ENCODE data around the gene MAVS. TPM values are rescaled to one million over a fixed set of nuclear protein-coding genes. Genes with fewer than 3 reads are reported as not detected.
"Not testable (repeated sequence)": the region's sequence is repeated elsewhere in the genome, so short reads cannot be mapped to it uniquely, and the experiment has no call there.

Gene MAVS
- total and polyA plus RNA-seq, 12 donors: 17.5 to 48.7 (median 44.2) TPM

DNA sequence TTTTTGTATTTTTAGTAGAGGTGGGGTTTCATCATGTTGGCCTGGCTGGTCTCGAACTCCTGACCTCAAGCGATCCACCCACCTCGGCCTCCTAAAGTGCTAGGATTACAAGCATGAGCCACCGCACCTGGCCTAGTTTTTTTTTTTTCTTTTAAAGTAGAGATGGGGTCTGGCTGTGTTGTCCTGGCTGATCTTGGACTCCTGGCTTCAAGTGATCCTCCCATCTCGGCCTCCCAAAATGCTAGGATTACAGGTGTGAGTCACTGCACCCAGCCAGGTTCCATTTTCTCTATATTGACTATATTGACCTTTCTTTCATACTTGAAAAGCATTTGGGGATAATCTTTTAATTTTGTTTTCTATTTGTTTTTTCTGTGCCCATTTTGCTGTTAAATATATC, 55.8 kb downstream of the MAVS start:
- intact Hi-C loops (cut with DNase I): no loop called here
- DNase-seq (no peak), ATAC-seq (no peak)
- Histone ChIP-seq H3K9me3 (no peaks in the 10 kb centered on the region), H3K4me3 (peak overlapping the region in 1 of 10 donors; percentile 28), H3K27ac (peak overlapping the region in 4 of 10 donors; percentile 16 to 82 (median 42)), H3K4me1 (peaks cover 0 to 89% (median 71%) of the 10 kb centered on the region in 9 donors), H3K36me3 (peaks cover 0 to under 1% (median 0%) of the 10 kb centered on the region in 9 donors), H3K27me3 (no peaks in the 10 kb centered on the region)
- TF ChIP-seq, protein P1, sequence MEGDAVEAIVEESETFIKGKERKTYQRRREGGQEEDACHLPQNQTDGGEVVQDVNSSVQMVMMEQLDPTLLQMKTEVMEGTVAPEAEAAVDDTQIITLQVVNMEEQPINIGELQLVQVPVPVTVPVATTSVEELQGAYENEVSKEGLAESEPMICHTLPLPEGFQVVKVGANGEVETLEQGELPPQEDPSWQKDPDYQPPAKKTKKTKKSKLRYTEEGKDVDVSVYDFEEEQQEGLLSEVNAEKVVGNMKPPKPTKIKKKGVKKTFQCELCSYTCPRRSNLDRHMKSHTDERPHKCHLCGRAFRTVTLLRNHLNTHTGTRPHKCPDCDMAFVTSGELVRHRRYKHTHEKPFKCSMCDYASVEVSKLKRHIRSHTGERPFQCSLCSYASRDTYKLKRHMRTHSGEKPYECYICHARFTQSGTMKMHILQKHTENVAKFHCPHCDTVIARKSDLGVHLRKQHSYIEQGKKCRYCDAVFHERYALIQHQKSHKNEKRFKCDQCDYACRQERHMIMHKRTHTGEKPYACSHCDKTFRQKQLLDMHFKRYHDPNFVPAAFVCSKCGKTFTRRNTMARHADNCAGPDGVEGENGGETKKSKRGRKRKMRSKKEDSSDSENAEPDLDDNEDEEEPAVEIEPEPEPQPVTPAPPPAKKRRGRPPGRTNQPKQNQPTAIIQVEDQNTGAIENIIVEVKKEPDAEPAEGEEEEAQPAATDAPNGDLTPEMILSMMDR (IDR thresholded peaks at IDR 0.05): no peak
- WGBS, 2 donors: 92 to 96% methylated on average over 5 of the region's 5 CpGs

DNA sequence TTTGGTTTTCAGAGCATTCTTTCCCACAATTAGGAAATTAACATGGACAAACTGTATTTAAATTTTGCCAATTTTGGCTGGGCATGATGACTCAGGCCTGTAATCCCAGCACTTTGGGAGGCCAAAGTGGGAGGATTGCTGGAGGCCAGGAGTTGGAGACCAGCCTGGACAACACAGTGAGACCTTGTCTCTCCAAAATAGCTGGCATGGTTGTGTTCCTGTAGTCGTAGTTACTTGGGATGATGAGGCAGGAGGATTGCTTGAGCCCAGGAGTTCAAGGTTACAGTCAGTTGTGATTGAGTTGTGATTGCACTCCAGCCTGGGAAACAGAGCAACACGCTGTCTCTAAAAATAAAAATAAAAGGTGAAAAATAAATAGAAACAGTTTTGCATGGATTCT, 57.6 kb downstream of the MAVS start:
- peaks cover 0 to 84% (median 70%) of the 10 kb centered on the region in 9 donors for H3K4me1 ChIP-seq
- H3K27ac ChIP-seq: no peak overlapping the region
- H3K9me3 ChIP-seq: no peaks in the 10 kb centered on the region
- H3K27me3 ChIP-seq: no peaks in the 10 kb centered on the region
- H3K4me3 ChIP-seq: no peak overlapping the region
- peaks cover 0 to 17% (median under 1%) of the 10 kb centered on the region in 9 donors for H3K36me3 ChIP-seq
- intact Hi-C loops (cut with DNase I): no loop called here
- WGBS, 2 donors: 47 to 60% methylated on average over 2 of the region's 2 CpGs
- no peak for DNase-seq
- no peak for ATAC-seq
- TF ChIP-seq, protein P1 (IDR thresholded peaks at IDR 0.05): no peak

DNA sequence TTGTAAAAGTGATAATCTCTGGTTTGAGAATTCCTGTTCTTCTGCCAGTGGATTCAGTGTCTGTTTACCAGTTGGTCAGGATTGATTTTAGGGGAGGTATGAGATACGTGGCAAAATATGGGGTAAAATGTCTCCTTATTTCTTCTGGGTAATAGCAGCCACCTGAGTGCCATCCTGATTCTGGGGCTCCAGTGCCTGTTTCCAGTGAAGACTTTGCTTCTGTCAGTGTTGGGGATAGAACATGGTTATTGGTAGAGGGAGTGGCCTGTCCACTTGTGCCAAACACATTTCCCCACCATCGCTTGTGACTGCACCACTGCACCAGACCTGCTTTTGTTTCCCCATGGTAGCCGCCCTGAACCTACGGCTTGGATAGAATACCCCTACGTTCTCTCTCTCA, 58.2 kb downstream of the MAVS start:
- H3K4me1 ChIP-seq: peaks cover 0 to 82% (median 64%) of the 10 kb centered on the region in 9 donors
- H3K9me3 ChIP-seq: no peaks in the 10 kb centered on the region
- peaks cover 0 to 24% (median 5%) of the 10 kb centered on the region in 9 donors for H3K36me3 ChIP-seq
- WGBS, 2 donors: 84 to 88% methylated on average over 5 of the region's 5 CpGs
- DNase-seq (no peak), ATAC-seq (no peak)
- no peak overlapping the region for H3K27ac ChIP-seq
- H3K4me3 ChIP-seq: no peak overlapping the region
- intact Hi-C loops (cut with DNase I): no loop called here
- H3K27me3 ChIP-seq: no peaks in the 10 kb centered on the region
- TF ChIP-seq, protein P1 (IDR thresholded peaks at IDR 0.05): no peak

DNA sequence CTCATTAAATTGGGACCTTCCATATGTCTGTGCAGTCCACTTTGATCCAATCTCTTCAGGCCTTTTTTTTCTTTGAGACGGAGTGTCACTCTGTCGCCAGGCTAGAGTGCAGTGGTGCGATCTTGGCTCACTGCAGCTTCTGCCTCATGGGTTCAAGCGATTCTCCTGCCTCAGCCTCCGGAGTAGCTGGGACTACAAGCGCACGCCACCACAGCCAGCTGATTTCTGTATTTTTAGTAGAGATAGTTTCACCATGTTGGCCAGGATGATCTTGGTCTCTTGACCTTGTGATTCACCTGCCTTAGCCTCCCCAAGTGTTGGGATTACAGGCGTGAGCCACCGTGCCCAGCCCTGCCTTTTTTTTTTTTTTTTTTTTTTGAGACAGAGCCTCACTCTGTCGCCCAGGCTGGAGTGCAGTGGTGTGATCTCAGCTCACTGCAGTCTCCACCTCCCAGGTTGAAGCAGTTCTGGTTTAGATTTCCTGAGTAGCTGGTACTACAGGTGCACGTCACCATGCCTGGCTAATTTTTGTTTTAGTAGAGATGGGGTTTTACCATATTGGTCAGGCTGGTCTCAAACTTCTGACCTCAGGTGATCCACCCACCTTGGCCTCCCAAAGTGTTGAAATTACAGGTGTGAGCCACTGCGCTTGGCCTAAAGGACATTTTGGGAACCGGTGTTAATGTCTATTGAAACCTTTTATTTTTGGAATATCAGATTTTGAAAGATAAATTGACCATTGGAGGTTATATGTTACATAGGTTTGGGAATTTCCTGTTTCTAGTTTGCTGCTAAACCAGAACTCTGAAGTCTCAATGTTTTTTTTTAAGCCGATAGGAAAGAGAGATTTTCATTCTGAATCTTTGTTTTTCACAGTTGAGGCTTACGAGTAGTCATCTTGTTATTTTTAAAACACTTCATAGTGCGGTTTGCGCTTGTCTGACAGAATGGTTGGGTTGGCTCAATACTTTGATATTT, 60.4 kb downstream of the MAVS start:
- peaks cover 0 to 67% (median 42%) of the 10 kb centered on the region in 9 donors for H3K4me1 ChIP-seq
- intact Hi-C loops (cut with DNase I); H3K27me3 ChIP-seq; ATAC-seq; H3K9me3 ChIP-seq; H3K4me3 ChIP-seq; DNase-seq: not testable (repeated sequence)
- H3K27ac ChIP-seq: peak overlapping the region in 1 of 10 donors; percentile 23
- H3K36me3 ChIP-seq: peaks cover 0 to 45% (median 12%) of the 10 kb centered on the region in 9 donors
- WGBS, 2 donors: 85 to 89% methylated on average over 17 of the region's 17 CpGs
